Right renal pelvis (tissue), 4 donors: ENCODE results near the gene ATF6. TPM values are rescaled to one million over a fixed set of nuclear protein-coding genes. Genes with fewer than 3 reads are reported as not detected.

Experiments used
- DNase-seq, 4 donors: peaks; one replicate each; pipeline ENCODE4 v3.0.0-alpha.2; 2013; ENCODE audit warnings: low read depth in 4 of 4, low spot score in 3 of 4, missing footprints in 1 of 4
- polyA plus RNA-seq, 4 donors: library from polyadenylated mRNA; unstranded; fragments of 120-200 nt; gene quantifications; one replicate each; pipeline ENCODE4 v1.2.1, GENCODE V29; 2013; ENCODE audit not compliant: insufficient read length in 4 of 4

Gene ATF6
- polyA plus RNA-seq, 4 donors: 31.7 to 35.8 (median 34.8) TPM

DNA sequence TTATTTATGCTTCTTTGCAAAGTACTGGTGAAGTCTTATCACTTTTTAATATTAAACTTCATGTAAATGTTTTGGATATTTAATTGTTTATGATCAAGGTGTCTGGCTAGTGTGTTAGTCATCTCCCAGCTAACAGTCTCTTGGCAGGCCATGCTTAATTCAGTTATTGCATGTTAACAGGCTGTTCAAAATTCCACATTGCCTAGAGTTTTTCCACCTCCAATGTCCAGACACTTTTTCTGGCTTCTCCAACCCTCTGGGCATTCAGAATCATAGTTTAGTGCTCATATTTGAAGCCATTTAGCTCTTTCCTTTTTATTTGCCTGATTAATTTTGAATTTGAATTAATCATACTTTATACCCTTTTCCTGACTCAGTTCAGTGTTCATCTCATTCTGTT lies 188.3 kb downstream of the ATF6 start:
- no peak for DNase-seq

DNA sequence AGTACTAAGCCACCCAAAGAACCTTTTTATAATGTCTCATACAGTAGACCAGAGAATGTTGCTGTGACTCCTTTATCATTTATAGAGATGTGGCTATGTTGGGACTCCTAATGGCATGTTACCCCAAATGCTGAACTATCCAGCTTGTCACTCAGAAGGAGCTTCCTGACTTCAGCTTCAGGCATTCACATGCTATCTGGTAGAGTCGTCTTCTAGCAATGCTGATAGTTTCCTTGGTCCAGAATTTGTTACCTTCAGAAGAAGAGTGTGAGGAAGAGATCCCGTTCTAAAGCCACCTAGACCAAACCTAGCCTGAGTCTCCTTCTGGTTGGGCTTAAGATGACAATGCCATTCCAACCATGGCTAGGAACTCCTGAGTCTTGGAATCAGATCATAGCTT lies 189.5 kb downstream of the ATF6 start:
- no peak for DNase-seq

DNA sequence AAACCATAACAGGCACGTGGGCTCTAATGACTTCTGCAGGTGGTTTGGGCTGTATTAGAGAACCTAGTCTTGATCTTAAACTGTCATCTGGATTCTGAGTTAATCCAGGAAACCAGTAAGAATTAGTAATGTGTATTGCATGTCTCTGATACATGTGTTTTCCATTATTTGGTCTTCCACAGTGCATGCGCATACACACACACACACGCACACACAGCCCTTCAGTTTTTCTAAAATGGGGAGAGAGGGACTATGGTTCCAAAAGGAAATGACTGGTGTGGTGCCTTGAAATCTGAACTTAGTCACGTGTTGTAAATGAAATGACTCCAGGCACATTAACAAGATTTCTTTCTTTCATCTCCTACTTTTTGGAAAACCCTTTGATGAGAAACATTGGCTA lies 190.0 kb downstream of the ATF6 start:
- no peak for DNase-seq

DNA sequence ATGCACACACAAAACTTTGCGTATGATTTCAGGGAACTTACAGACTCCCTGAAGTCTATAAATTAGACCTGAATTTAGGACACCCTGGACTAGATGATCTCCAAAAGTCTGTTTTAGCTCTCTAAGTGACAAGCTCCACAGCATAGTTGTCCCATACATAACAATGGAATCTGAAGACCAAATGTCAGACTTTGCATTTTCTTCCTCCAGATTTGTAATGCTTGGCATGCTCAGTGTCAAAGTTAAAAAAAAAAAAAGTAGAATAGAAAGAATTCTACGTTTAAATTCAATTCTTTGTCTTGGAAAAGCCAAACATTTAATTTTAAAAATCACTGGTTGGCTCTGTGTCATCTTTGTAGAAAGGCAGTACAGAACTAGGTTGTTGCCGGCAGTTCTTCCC lies 190.8 kb downstream of the ATF6 start:
- DNase-seq: no peak

DNA sequence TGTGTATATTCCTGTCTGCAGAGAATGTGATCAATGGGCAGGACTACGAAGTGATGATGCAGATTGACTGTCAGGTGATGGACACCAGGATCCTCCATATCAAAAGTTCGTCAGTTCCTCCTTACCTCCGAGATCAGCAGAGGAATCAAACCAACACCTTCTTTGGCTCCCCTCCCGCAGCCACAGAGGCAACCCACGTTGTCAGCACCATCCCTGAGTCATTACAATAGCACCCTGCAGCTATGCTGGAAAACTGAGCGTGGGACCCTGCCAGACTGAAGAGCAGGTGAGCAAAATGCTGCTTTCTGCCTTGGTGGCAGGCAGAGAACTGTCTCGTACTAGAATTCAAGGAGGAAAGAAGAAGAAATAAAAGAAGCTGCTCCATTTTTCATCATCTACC lies 192.3 kb downstream of the ATF6 start:
- no peak for DNase-seq

DNA sequence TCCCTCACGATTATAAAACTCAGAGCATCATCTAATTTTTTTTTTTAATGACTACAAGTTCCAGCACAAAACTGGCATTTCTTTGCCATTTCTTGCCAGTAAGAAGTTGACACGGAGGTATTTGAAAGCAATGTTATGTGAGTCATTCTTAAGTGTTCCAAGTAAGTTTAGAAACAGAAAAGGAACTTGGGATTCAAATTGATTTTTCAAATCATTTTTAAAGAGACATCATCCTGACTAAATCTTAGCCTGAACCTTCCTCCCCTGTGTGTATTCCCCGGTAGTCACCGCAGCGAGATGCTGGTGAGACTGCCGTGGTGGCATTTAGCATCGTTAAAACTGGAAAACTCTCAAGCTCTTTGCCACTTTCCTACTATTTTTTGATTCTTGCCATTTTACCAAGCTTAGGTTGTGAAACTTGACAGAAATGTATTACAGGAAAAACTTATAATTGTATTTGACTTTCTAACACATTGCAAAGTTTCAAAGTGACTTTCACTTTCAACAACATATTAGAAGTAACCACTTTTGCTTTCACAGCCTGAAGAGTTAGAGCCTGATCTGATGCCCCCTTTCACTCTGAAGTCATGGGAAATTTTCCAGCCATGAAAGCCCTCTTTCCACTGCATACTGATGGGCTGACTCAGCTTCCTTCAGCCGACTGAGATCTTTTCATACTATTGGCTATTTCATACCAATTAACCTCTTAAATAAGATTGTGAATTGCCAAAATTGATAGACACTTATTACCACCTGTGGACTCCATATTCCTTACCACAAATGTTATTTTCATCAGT lies 196.2 kb downstream of the ATF6 start:
- DNase-seq: no peak

DNA sequence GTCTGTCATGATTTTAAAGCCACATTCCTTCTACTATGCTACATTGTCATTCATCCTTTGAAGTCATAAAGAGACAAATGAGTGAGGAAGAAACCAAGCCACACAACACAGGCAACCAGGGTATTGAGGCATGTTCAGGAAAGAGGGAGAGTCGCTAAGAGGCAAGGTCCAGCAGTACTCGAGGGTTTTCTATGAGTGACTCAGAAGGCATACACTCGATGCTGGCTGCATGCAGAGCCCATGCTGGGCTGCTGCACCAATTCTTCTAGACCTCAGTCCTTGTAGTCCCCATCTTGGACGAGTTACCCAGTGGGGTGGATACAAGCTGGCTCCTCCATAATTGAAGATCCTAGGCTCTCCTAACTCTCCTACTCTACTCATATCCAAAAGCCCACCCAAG lies 199.9 kb downstream of the ATF6 start:
- DNase-seq: no peak

DNA sequence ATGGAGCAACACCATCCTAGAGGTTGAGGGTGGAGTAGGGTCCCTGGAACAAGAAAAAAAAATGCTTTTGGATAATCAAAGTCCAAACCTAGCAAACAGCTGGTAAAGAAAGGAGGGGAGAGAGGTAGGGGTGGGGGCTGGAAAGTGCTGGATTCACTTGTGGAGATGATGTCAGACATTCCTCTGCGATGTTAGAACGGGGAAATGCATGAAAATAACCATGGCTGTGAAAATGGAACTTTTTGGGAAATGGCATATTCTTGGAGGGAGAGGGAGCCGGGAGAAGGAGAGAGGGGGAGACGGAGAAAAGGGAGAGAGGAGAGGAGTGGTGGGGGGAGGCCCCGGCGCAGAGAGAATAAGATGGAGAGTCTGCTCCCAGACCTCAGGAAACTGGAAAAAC lies 203.9 kb downstream of the ATF6 start:
- DNase-seq: no peak

DNA sequence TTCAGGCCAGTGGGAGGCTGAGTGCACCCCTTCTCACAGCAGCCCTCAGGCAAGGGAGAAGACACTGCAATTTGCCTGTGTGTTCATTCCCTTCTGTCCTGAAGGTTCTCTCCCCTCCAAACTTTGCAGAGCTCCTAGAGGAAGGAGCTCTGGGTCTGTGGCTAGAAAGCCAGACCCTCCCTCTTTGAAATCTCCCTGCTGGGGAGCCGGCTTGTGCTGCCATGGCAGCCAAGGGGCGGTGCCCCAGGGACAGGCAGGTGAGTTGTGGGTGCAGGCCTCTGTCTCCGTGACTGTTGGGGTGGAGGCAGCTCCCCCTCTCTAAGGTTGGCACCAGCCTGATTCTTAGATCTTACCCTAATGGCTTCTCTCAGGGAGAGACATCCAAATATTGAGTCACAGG lies 204.5 kb downstream of the ATF6 start:
- DNase-seq: no peak

DNA sequence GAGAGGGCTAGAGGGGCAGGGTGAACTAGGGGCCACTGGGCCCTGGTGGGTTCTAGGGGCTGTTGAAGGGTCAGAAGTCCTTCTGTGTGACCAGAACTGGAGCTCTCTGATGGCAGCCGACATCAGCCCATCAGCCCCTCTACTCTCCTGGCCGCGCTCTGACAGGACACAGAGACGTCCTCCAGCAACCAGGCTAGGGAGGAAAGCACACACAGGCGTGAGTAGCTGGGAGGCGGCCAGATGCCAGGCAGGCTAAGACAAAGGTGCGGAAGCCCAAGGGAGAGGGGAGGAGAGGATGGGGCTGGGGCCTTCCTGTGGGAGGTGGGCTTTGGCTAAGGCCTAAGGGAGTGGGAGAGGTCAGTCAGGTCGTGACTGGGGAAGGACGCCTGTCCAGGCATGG lies 206.7 kb downstream of the ATF6 start:
- DNase-seq: no peak

DNA sequence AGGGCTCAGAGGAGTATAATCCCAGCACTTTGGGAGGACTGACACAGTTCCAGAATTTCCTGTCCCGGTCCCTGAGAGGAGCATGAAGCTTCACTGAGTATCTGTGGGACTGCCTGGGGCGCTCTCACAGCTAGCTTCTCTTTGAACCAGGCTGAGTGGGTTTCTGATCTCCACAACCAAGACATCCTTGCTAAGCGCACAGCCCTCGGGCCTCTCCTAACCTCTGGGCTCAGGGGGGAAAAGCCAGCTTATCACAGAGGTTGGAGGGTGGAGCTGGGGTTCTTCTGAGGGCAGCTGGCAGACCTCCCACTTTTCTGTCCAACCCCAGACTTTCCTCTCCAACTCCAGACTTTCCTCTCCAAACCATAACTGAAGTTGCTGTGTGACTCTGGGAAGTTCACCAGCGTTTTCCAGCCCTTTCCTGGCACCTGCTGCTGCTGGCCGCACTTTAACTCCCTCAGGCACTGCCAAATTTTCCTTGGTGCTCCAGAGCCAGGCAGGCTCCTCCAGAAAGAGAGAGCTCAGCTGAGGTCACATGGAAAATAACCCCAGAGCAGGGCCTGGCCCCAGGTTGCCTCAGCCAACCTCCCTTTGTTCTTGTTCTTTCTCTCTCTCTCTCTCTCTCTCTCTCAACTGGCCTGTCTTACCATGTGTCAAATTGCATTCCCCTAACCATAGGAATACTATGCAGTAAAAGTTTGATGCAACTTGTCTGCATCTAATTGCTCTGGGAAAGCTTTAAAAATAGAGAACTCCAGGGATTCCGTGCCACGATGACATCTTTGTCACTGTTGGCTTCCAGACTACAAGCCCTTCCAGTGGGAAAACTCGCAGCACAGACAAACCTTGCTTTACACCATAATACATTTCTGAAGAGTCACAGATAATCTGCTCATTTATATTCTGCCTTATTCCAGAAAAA lies 208.1 kb downstream of the ATF6 start:
- no peak for DNase-seq

DNA sequence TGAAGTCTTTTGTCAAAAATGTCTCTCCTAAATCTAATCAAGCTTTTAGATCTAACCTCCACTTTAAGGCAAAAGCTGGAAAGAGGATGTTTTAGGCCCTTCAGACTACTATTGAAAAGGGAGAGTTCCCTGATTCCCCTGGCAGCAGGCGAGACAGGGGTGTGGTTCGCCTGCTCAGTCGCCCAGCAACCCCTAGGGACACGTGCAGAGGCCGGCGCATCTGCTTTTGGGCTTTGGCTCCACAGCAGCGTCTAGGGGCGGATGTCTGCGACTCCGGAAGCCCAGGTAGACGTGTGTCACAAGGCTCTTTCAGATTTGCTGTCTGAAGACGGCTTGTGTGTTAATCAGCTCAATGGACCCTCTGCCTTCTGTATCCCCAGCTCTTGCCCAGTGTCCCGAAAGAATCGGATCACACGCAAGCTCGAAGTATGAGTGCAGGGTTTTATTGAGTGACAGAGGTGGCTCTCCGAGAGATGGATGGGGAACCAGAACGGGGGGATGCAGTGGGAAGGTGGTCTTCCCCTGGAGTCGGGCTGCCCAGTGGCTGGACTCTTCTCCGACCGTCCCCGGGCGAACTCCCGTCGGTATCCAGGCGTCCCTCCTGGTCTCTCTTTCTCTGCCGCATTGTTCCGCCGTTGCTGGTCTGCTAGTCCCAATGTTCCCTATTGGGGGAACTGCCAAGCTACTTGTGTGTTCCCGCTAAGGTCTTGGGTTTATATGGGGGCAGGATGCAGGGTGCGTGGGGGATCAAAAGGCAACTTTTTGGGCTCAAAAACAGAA lies 212.1 kb downstream of the ATF6 start:
- no peak for DNase-seq

DNA sequence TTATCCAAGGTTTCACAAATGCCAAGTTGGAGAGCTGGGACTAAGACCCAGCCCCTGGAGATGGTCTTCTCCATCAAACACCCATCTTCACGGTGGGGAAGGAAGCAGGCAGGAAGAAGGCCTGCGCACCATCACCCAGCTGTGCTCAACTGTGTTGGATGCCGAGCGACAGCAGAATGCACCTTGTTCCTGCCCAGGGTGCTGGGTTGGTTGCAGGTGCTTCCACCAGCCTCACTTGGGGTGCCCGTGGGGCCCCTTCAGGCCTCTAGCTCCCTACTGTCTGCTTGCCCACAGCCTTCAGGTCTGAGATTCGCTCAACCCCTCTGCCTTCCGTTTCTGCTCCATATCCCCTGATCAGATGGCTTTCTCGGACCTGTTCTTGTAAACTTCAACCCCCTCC lies 215.0 kb downstream of the ATF6 start:
- no peak for DNase-seq

DNA sequence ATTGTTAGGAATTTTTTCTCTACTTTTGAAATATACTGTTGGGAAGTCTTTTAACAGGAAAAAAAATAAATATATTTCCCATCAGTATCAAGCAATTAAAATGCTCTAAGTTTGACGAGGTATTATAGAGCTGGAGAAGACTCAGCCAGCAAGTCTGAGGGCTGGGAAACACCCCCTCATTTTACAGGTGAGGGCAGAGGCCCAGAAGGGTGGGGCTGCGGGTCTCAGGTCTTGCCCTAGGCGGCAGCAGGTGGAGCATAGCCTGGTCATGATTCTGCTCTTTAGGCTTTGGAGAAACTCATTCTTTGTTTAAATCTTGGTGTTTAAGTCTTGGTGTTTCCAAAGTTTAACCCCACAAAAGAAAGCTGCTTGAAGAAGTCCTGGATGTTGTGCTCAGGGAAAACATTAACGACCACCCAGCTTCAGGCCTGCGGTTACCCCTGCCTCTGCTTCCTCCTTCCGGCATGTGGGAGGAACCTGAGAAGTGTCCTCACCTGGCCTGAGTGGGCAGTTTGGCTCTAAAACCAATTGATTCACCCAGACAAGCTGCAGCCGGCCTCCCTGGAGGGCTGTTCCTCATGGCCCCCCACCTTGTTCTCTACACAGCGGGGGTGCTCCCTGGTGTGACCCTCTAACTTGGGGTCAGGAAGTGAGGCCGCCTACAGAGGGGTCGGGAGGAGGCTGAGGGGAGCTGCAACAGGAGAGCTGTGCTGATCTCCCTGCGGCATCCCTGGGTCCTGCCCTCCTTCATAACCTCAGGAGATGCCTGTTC lies 215.8 kb downstream of the ATF6 start:
- no peak for DNase-seq

DNA sequence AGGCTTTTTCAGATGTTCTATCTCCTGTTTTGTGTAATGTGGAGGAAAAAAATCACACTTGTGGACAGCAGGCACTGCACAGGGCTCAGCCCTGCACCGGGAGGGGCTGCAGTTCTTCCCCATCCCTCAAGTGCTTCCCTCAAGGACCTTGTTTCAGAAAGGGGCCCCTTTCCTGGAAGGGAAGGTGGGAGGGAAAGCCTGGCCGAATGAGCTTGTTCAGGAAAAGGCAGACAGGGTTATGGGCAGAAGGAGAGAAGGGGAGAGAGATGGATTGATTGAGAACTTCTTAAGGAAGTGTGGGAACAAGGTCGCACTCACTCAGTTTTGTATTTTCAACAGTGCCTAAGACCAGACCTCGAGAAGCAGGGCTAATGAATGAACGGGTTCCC lies 216.4 kb downstream of the ATF6 start:
- no peak for DNase-seq

DNA sequence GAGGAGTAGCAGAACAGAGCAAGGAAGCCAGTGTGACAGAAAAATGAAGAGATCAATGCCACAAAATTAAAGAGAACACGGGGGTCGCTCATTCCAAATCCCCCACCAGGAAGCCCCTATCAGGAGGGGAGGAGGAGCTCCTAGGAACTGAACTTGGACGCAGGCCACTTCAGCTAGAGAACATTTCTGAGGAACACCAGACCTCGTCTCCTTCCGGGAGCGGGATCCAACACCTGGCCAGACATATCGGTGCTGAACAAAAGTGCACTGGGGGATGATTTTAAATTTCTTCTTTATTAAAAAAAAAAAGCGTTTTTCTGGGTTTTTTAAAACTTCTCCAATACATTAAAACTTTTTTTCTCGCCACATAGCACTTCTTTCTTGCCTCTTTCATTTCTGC lies 216.8 kb downstream of the ATF6 start:
- no peak for DNase-seq

DNA sequence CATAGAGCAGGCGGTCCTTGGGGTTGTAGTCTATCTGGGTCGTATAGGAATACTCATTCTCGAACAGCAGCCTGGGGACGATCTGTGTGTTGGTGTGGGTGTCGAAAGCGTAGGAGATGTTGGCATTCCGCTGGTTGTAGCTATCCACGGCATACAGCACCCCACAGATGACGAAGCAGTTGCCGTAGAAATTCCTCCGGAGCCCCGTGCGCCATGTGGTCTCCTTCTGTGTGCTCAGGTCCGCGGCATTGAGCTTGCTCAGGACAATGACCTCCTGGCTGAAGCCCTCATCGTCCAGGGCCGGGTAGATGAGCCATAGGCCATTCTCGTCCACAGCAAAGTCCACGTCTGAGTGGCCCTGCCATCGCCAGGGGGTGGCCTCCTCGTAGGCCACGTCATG lies 217.6 kb downstream of the ATF6 start:
- DNase-seq: no peak

DNA sequence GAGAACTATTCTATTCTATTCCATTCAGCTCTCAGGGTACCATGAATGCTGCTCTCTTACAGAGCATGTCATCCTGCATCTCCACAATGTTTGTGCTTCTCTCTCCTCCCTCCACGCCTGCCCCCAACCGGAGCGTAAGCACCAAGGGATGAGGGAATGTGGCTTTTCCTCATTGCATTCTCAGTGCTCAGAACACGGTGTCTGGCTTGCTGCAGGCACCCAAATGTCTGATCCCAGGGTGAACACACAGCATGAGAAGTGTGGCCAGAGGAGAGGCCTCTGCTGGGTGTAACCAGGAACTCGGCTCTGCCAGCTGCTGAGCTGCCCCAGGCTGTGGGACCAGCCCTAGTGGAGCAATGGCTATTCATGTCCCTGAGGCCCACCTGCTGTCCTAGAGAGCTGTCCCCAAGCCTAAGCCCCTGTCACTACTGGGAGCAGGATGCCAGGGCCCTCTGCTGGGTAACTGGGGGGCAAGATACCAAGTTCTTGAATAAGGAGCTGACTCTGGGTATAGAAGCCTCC lies 219.2 kb downstream of the ATF6 start:
- DNase-seq: no peak

DNA sequence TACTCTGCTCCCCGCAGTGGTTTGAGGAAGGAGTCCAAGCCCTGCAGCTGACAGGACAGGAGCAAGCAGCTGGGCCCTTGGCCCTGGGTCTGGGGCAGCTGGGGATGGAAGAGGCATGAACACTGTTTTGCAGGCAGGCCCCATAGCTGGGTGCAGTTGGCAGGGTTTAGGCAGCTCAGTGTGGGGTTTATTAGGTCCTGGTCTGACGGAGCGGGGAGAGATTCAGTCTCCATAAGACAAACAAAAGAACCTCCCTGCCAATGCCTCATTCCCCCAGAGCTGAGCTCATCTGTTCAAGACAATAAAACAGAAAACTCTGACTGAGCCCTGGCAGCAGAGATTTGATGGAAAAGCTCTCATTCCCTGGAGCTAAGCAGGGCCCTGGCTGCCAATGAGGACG lies 220.2 kb downstream of the ATF6 start:
- no peak for DNase-seq

DNA sequence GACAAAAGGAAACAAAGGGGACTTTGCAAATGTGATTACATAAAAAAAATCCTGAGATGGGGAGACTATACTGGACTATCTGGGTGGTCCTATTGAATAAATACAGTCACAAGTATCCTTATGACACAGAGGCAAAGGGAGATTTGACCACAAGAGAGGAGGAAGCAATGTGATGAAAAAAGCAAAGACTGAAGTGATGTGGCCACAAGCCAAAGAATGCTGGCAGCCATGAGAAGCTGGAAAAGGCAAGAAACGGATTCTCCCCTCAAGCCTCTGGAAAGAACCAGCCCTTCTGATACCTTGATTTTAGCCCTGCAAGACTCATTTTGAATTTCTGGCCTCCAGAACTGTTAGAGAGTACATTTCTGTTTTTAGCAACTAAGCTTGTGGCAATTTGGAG lies 221.2 kb downstream of the ATF6 start:
- DNase-seq: no peak
